GM19099 (cell line): ENCODE measurements around the gene CFAP58.

Experiments used
- POLR2A ChIP-seq: IDR thresholded peaks from 3 replicates; pipeline ENCODE4 v1.6.1; 2011; ENCODE audit warnings: low read depth; ENCODE audit not compliant: insufficient read length; ENCODE audit errors: extremely low read depth

Gene CFAP58

DNA sequence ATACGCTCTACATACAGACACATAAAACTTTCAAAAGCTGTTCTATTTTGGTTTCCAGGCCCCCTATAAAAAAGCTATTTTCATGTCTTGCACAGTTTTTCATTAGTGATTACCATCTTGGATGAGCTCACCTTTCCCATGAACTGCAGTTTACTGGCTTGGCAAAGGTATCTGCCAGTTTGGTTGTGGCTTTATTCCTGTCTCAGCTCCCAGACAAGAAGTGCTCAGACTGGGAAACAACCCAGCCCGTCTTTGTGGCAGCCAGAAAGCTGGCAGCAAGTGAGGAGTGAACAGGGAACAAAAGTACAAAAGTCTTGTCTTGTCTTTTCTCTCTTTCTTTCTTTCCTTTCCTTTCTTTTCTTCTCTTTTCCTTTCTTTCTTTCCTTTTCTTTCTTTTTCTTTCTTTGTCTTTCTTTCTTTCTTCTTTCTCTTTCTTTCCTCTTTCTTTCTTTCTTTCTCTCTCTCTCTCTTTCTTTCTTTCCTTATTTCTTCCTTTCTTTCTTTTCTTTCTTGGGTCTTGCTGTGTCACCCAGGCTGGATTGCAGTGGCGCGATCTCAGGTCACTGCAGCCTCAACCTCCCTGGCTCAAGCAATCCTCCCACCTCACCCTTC is 138.8 kb downstream of the CFAP58 start:
- TF ChIP-seq POLR2A, result no peak

DNA sequence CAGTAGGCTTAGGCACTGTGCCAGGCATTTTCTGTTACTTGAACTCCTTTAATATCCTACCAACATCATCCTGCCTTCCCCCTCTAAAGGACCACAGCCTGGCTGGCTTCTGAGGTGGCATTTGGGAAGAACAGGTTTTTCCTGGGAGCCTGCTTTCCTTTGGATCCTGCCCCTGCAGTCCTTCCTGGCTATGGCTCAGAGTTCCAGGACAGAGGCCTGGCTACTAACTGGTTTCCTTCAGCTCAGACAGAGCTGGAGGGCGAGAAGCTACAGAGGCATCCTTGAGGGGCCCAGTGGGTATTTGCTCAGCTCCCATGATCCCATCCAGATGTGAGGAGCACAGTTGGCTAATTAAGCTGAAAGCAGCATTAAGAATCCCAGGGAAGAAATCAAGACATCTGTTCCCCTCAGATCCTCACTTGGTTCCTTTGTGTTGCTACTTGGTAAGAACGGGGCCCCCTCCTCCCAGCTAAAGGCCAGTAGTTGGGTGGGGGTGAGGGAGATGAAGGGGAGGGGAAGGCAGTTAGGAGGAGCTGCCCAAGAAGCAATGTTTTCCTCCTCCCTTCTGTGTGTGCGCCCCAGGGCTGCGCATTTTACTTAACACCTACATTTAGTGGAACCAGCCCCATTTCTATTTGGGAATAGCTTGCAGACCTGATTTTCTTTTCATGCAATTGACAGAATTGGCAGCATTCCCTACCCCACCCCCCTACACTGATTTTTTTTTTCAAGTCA is 144.9 kb downstream of the CFAP58 start:
- no peak for TF ChIP-seq POLR2A

DNA sequence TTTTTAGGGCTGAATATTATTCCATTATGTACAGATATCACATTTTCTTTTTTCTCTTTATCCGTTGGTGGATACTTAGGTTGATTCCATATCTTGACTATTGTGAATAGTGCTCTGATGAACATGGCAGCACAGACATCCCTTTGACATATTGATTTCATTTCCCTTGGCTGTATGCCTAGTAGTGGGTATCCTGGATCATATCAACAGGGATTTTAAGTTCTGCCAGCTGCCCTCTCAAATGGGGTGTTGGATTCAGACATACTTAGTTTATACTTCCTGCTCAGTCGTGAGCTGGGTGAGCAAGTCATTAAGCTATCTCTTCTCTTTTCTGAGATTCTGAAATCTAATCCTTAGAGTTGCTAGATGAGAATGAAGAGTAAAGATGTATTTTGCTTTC is 147.8 kb downstream of the CFAP58 start:
- TF ChIP-seq POLR2A, result no peak

DNA sequence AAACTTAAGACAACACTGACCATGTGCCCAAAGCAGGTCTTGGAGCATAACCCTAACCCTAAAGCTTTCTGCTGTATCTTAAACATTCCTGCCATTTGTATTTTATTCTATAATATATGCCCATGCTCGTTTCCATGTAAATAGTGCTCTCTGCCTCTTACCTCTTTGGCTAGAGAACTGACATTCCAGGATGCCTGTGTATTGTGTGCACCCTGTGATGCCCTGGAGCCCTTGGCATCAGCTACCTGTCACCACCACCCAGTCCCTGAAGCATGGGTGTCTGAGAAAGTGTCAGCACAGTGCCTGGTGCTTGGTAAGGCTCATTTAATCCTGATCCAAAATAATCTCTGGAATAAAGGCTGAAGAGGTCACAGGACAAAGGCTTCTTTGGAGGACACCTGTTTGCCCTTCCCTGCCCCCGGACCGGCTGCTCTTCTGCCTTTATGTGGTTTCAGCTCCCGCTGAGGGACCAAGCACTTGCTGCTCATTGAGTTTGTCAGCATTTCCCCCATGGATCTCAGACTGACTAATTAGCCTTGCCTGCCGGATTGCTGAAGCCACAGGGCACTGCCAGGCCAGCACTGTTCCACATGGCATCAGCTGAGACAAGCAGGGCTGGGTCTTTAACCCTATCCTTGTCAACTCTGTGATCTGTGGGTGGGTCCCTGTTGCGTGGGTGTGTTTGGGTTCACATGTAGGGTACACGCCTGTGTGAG is 148.4 kb downstream of the CFAP58 start:
- TF ChIP-seq POLR2A, result no peak

DNA sequence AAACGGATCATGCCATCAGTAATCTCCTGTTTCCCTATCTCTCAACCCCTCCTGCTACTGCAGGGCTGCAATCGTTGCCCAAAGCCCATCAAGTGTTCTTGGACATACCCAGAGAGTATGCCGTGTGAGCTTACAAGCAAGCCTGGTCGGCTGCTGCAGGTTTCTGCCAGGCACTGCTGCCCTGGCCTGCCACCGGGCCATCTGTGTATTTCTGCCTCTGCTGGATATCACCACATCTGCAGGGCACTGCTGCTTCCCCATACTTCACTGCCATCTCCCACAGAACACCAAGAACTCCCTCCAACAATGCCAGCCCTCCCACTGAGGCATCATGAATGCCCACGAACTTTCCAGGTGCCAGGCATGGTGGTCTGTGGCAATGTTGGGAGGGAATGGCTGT is 149.3 kb downstream of the CFAP58 start:
- TF ChIP-seq POLR2A, result no peak
